SK-N-SH (cell line): Measurements from ENCODE around the gene VAMP1. TPM values are rescaled to one million over a fixed set of nuclear protein-coding genes. Genes with fewer than 3 reads are reported as not detected.

ENCODE experiments used
- CTCF ChIA-PET: fragments of 300-600, 350-600 bp; formaldehyde crosslinking; extraction: SDS; loops from one replicate; lab custom pipeline; 2021; lab: Yijun Ruan, JAX
- POLR2A ChIA-PET: fragments of 350-600 bp; sonication (Branson Sonifier 250); formaldehyde crosslinking; extraction: SDS; loops from one replicate; lab custom pipeline; 2020; ENCODE audit warnings: antibody characterized with exemption, inconsistent platforms; lab: Yijun Ruan, JAX
- DNase-seq: peaks from one replicate; pipeline ENCODE4 v3.0.0; 2012
- H2AFZ ChIP-seq: fragments of 200-600 bp; sonication (generic); 2 replicates; pipeline ENCODE4 v1.8.1; 2016; ENCODE audit warnings: antibody characterized with exemption, mild to moderate bottlenecking, low read depth
- H3F3A ChIP-seq: fragments of 200-600 bp; sonication (generic); replicated peaks from 2 replicates; pipeline ENCODE3; 2016; ENCODE audit warnings: antibody characterized with exemption, mild to moderate bottlenecking; ENCODE audit not compliant: insufficient read depth
- H3K27ac ChIP-seq, 2 experiments: fragments of 200-500 bp in 1 of 2; fragments of 200-600 bp in 1 of 2; sonication (Bioruptor generic) in 1 of 2; sonication (generic), shearing (Covaris generic) in 1 of 2; 2 replicates each; pipeline versions ENCODE4 v1.5.1 to v1.6.1; 2014 to 2016; ENCODE audit warnings: low read depth in 2 of 2, inconsistent platforms in 1 of 2, low read length in 1 of 2, mild to moderate bottlenecking in 1 of 2, mixed read lengths in 1 of 2
- H3K27me3 ChIP-seq: fragments of 200-600 bp; sonication (generic), shearing (Covaris generic); 2 replicates; pipeline ENCODE4 v1.6.1; 2016; ENCODE audit warnings: mixed run types; ENCODE audit not compliant: insufficient read depth
- H3K36me3 ChIP-seq, 2 experiments: fragments of 200-500 bp in 1 of 2; fragments of 200-600 bp in 1 of 2; sonication (Bioruptor generic) in 1 of 2; sonication (generic) in 1 of 2; replicated peaks in 1 of 2; 2 replicates each; pipeline versions ENCODE3 to v1.5.1; 2014 to 2016; ENCODE audit warnings: low read length in 1 of 2, mild to moderate bottlenecking in 1 of 2; ENCODE audit not compliant: insufficient read depth in 2 of 2, control insufficient read depth in 1 of 2
- H3K4me1 ChIP-seq, 2 experiments: fragments of 200-500 bp in 1 of 2; fragments of 200-600 bp in 1 of 2; sonication (Bioruptor generic) in 1 of 2; sonication (generic), shearing (Covaris generic) in 1 of 2; 2 replicates each; pipeline versions ENCODE4 v1.5.1 to v1.6.1; 2014 to 2016; ENCODE audit warnings: low read depth in 1 of 2, low read length in 1 of 2, mixed run types in 1 of 2; ENCODE audit not compliant: insufficient read depth in 2 of 2, control insufficient read depth in 1 of 2
- H3K4me2 ChIP-seq: fragments of 200-600 bp; sonication (generic), shearing (Covaris generic); 2 replicates; pipeline ENCODE4 v1.6.1; 2017; ENCODE audit warnings: mixed run types
- H3K4me3 ChIP-seq, 2 experiments: fragments of 200-500 bp in 1 of 2; fragments of 200-600 bp in 1 of 2; sonication (Bioruptor generic) in 1 of 2; sonication (generic), shearing (Covaris generic) in 1 of 2; 2 replicates each; pipeline versions ENCODE4 v1.5.1 to v1.8.1; 2014 to 2016; ENCODE audit warnings: low read depth in 2 of 2, inconsistent platforms in 1 of 2, low read length in 1 of 2, mild to moderate bottlenecking in 1 of 2, mixed read lengths in 1 of 2, moderate library complexity in 1 of 2
- H3K79me2 ChIP-seq: fragments of 200-600 bp; sonication (generic); 2 replicates; pipeline ENCODE4 v1.8.1; 2017; ENCODE audit warnings: mild to moderate bottlenecking; ENCODE audit not compliant: insufficient read depth
- H3K9ac ChIP-seq: fragments of 200-600 bp; sonication (generic); 2 replicates; pipeline ENCODE4 v1.6.1; 2017; ENCODE audit warnings: mixed run types
- H3K9me2 ChIP-seq: fragments of 200-600 bp; sonication (generic); 2 replicates; pipeline ENCODE4 v1.6.1; 2017; ENCODE audit warnings: mixed run types
- H3K9me3 ChIP-seq: fragments of 200-600 bp; sonication (generic); 2 replicates; pipeline ENCODE4 v1.6.1; 2017; ENCODE audit warnings: mixed run types, mild to moderate bottlenecking, moderate library complexity
- H4K20me1 ChIP-seq: fragments of 200-600 bp; sonication (generic); 2 replicates; pipeline ENCODE4 v1.6.1; 2017; ENCODE audit warnings: mild to moderate bottlenecking, mixed run types; ENCODE audit not compliant: insufficient read depth
- CHD2 ChIP-seq: fragments of 150-350 bp; IDR thresholded peaks from 2 replicates; pipeline ENCODE4 v1.6.1; 2018; ENCODE audit warnings: low read length; ENCODE audit not compliant: partially characterized antibody
- ELF1 ChIP-seq: IDR thresholded peaks from 2 replicates; pipeline ENCODE4 v1.4.0; 2012
- FOXJ3 ChIP-seq: sonication (generic); formaldehyde crosslinking; IDR thresholded peaks from 2 replicates; pipeline ENCODE4 v1.5.1; 2020; ENCODE audit warnings: mild to moderate bottlenecking, missing genetic modification reagents
- FOXM1 ChIP-seq: IDR thresholded peaks from 2 replicates; pipeline ENCODE4 v1.4.0; 2012; ENCODE audit warnings: low read depth, mild to moderate bottlenecking
- GABPA ChIP-seq: IDR thresholded peaks from 2 replicates; pipeline ENCODE4 v1.4.0; 2012; ENCODE audit warnings: low read depth, mild to moderate bottlenecking
- MEF2A ChIP-seq: IDR thresholded peaks from 2 replicates; pipeline ENCODE4 v1.4.0; 2012; ENCODE audit warnings: low read depth, borderline replicate concordance
- MXI1 ChIP-seq: IDR thresholded peaks from 2 replicates; pipeline ENCODE4 v1.6.1; 2012; ENCODE audit warnings: mild to moderate bottlenecking, low read depth, low read length, improper control_type of control experiment
- NFIC ChIP-seq: IDR thresholded peaks from 2 replicates; pipeline ENCODE4 v1.4.0; 2012; ENCODE audit warnings: borderline replicate concordance
- NRF1 ChIP-seq: IDR thresholded peaks from 2 replicates; pipeline ENCODE4 v1.6.1; 2012; ENCODE audit warnings: low read depth, mild to moderate bottlenecking, low read length
- POLR2AphosphoS5 ChIP-seq: IDR thresholded peaks from 2 replicates; pipeline ENCODE4 v1.6.1; 2012; ENCODE audit warnings: low read depth, low read length
- RAD21 ChIP-seq: IDR thresholded peaks from 2 replicates; pipeline ENCODE4 v1.6.1; 2012; ENCODE audit warnings: mild to moderate bottlenecking, low read length
- RXRA ChIP-seq: IDR thresholded peaks from 2 replicates; pipeline ENCODE4 v1.4.0; 2012; ENCODE audit warnings: low read depth, mild to moderate bottlenecking, borderline replicate concordance
- SIN3A ChIP-seq: IDR thresholded peaks from 2 replicates; pipeline ENCODE4 v1.6.1; 2012; ENCODE audit warnings: low read depth, mild to moderate bottlenecking, low read length, moderate library complexity, borderline replicate concordance
- TAF1 ChIP-seq: IDR thresholded peaks from 2 replicates; pipeline ENCODE4 v1.6.1; 2012; ENCODE audit warnings: low read depth, mild to moderate bottlenecking, low read length, moderate library complexity, borderline replicate concordance
- TEAD4 ChIP-seq: IDR thresholded peaks from 2 replicates; pipeline ENCODE4 v1.4.0; 2012; ENCODE audit warnings: mild to moderate bottlenecking, borderline replicate concordance; ENCODE audit not compliant: insufficient read depth
- YY1 ChIP-seq: IDR thresholded peaks from 2 replicates; pipeline ENCODE4 v1.4.0; 2012; ENCODE audit warnings: low read depth, mild to moderate bottlenecking
- WGBS: methylation state at CpG from one replicate; pipeline ENCODE4 v1.1.6; 2017; ENCODE audit warnings: low lambda C conversion rate; 5-methylcytosine and 5-hydroxymethylcytosine counted together
- polyA plus RNA-seq, 3 experiments: library from polyadenylated mRNA; depleted of rRNA; stranded (reverse); fragments of >200 nt; gene quantifications; 2 replicates each; pipeline ENCODE4 v1.2.3, GENCODE V29; 2012
- TF ChIP-seq, protein P1 (sequence below): fragments of 150-350 bp; IDR thresholded peaks from 2 replicates; pipeline ENCODE4 v1.6.1; 2016; ENCODE audit warnings: mild to moderate bottlenecking, low read depth, low read length
- TF ChIP-seq, protein P2 (sequence below): IDR thresholded peaks from 2 replicates; pipeline ENCODE4 v1.4.0; 2012; ENCODE audit warnings: low read depth, borderline replicate concordance
- TF ChIP-seq, protein P3 (sequence below): IDR thresholded peaks from 2 replicates; pipeline ENCODE4 v1.4.0; 2012; ENCODE audit warnings: low read depth
- TF ChIP-seq, protein P4 (sequence below): IDR thresholded peaks from 2 replicates; pipeline ENCODE4; 2012

The VAMP1 gene
- polyA plus RNA-seq, 1 of the 3 experiments (the other 2 are of a cell fraction): 36.8 TPM

DNA sequence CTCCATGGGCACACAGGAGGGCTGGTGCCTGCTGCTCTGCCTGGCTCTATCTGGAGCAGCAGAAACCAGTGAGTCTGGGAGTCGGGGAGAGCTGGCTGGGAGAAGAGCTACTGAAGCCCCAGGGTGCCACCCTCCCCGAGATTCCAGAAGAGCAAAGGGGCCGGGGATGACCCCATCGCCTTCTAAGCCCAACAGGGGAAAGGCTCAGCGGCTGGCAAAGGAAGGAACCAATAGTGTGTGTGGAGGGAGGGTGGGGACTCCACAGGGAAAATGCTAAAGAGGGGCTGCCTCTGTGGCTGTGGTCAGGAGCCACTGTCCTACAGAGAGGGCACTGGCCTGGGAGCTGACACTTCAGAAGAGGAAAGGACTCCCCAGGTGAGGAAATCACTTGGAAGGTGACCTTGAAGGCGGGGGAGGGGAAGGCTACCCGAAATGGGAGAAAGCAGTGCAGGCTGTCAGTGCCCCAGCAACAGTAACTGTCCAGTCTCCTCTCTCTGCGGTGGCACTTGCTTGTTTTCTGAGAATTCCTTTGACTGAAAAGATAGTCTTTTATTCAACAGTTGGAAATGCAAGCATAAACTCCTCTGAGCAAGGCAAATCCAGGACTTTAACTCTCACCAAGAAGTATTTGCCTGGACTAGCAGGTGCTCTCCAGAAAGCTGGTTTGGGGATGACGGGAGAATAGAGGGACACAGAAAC, 18.1 kb downstream of the VAMP1 start:
- Histone ChIP-seq H3K4me3 (peak overlapping the region; percentile 63 to 69), H3K9me2 (no peaks in the 10 kb centered on the region), H3K9ac (peak overlapping the region; percentile 81), H3K79me2 (no peaks in the 10 kb centered on the region), H3F3A (peaks cover 10% of the 10 kb centered on the region), H2AFZ (peak overlapping the region; percentile 90), H4K20me1 (no peaks in the 10 kb centered on the region), H3K4me2 (peak overlapping the region; percentile 86), H3K36me3 (peaks cover 0 to 8% of the 10 kb centered on the region in 2 experiments), H3K27me3 (no peaks in the 10 kb centered on the region), H3K4me1 (peaks cover 11 to 29% of the 10 kb centered on the region in 2 experiments; a peak in 2 of 4 replicates), H3K9me3 (no peaks in the 10 kb centered on the region), H3K27ac (peak overlapping the region; percentile 85 to 91)
- DNase-seq: peak; percentile 54
- TF ChIP-seq FOXM1 (no peak), NFIC (no peak), RAD21 (no peak), YY1 (no peak), TEAD4 (no peak), MEF2A (no peak)
- TF ChIP-seq, protein P1, sequence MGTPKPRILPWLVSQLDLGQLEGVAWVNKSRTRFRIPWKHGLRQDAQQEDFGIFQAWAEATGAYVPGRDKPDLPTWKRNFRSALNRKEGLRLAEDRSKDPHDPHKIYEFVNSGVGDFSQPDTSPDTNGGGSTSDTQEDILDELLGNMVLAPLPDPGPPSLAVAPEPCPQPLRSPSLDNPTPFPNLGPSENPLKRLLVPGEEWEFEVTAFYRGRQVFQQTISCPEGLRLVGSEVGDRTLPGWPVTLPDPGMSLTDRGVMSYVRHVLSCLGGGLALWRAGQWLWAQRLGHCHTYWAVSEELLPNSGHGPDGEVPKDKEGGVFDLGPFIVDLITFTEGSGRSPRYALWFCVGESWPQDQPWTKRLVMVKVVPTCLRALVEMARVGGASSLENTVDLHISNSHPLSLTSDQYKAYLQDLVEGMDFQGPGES: no peak
- TF ChIP-seq, protein P2, sequence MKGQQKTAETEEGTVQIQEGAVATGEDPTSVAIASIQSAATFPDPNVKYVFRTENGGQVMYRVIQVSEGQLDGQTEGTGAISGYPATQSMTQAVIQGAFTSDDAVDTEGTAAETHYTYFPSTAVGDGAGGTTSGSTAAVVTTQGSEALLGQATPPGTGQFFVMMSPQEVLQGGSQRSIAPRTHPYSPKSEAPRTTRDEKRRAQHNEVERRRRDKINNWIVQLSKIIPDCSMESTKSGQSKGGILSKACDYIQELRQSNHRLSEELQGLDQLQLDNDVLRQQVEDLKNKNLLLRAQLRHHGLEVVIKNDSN: no peak
- 35% methylated on average over 9 of the region's 9 CpGs for WGBS
- POLR2A ChIA-PET: interaction anchor here (1.5 to 3.3 kb wide), 5 partner anchors 10 to 82 kb away, joined by 4 to 19 read pairs (median 8); partner anchors contain the start of genes GAPDH and VAMP1
- CTCF ChIA-PET: interaction anchor here (0.6 to 5.2 kb wide), 5 partner anchors 13 to 85 kb away, joined by 3 to 33 read pairs (median 5); partner anchors contain the start of gene VAMP1

DNA sequence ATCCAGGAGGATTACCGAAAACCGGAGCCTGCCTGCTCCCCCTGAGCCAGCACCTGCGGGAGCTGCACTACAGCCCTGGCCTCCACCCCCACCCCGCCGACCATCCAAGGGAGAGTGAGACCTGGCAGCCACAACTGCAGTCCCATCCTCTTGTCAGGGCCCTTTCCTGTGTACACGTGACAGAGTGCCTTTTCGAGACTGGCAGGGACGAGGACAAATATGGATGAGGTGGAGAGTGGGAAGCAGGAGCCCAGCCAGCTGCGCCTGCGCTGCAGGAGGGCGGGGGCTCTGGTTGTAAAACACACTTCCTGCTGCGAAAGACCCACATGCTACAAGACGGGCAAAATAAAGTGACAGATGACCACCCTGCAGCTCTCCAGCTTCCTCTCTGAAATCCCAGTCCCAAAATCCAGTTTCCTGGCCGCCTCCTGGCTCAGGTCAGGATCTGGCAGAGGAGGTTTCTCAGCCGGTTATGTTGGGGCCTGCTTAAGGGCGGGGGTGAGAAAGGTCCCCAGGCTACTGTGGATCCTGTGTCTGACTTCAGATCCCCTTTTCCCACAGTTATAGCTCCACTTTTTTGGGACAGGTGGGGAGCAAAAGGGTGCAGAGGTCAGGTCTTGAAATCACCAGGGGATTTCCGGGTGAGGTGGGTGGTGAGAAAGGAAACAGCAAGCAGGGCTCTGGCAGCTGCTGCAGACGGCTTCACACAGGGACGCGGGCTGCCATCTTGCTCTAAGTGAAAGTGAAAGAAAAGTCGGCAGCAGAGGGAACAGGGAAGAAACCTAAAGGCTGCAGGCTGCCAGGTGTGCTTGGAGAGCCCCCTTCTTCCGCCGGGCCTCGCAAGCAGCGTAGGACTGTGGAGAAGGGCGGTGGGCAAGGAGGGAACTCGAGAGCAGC, 18.9 kb downstream of the VAMP1 start, which contains the start of gene TAPBPL:
TAPBPL (plus strand) TSS at position 695 of the 897 bp plus-strand sequence. CDS start 207 bp downstream, outside the sequence.
- Histone ChIP-seq H4K20me1 (no peaks in the 10 kb centered on the region), H3K9me2 (no peaks in the 10 kb centered on the region), H3K27ac (peak within 1 kb of the TSS; percentile 85 to 91), H3K4me3 (peak within 1 kb of the TSS; percentile 63 to 69), H3F3A (peaks cover 10% of the 10 kb centered on the region), H3K27me3 (no peaks in the 10 kb centered on the region), H3K4me1 (peaks cover 11 to 29% of the 10 kb centered on the region in 2 experiments; a peak in 2 of 4 replicates), H2AFZ (peak within 1 kb of the TSS; percentile 90), H3K79me2 (no peaks in the 10 kb centered on the region), H3K4me2 (peak within 1 kb of the TSS; percentile 86), H3K9me3 (no peaks in the 10 kb centered on the region), H3K36me3 (peaks cover 0 to 3% of the 10 kb centered on the region in 2 experiments), H3K9ac (peak within 1 kb of the TSS; percentile 81)
- POLR2A ChIA-PET: interaction anchor here (0.9 to 3.3 kb wide), 6 partner anchors 9 to 83 kb away, joined by 4 to 19 read pairs (median 6); partner anchors contain the start of genes GAPDH and VAMP1
- peak; percentile 88 for DNase-seq
- WGBS: 19% methylated on average over 26 of the region's 27 CpGs
- CTCF ChIA-PET: interaction anchor here (0.7 to 5.2 kb wide), 7 partner anchors 12 to 86 kb away, joined by 3 to 33 read pairs (median 3); partner anchors contain the start of gene VAMP1
- TF ChIP-seq CHD2 (peak; percentile 5), MEF2A (no peak), POLR2AphosphoS5 (peak; percentile 78; the same call in 1 of the 2 replicates), FOXJ3 (CRISPR knock-in tag) (no peak), YY1 (peak; percentile 85; the same call in 1 of the 2 replicates), NRF1 (peak; percentile 86), FOXM1 (no peak), MXI1 (peak; percentile 92), ELF1 (peak; percentile 46), RAD21 (no peak), SIN3A (peak; percentile 29; the same call in 1 of the 2 replicates), GABPA (peak; percentile 30), TAF1 (peak; percentile 10; the same call in 1 of the 2 replicates), RXRA (no peak)
- TF ChIP-seq, protein P2: peak; percentile 86
- TF ChIP-seq, protein P3, sequence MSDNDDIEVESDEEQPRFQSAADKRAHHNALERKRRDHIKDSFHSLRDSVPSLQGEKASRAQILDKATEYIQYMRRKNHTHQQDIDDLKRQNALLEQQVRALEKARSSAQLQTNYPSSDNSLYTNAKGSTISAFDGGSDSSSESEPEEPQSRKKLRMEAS: peak; percentile 97
- TF ChIP-seq, protein P4, sequence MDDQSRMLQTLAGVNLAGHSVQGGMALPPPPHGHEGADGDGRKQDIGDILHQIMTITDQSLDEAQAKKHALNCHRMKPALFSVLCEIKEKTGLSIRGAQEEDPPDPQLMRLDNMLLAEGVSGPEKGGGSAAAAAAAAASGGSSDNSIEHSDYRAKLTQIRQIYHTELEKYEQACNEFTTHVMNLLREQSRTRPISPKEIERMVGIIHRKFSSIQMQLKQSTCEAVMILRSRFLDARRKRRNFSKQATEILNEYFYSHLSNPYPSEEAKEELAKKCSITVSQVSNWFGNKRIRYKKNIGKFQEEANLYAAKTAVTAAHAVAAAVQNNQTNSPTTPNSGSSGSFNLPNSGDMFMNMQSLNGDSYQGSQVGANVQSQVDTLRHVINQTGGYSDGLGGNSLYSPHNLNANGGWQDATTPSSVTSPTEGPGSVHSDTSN: peak; percentile 89
